ENCODE data around the gene HSPE1. TPM values are rescaled to one million over a fixed set of nuclear protein-coding genes. Genes with fewer than 3 reads are reported as not detected.

Gene HSPE1
- total and polyA plus RNA-seq, 8 donors = 27.4 to 218 (median 114) TPM

DNA sequence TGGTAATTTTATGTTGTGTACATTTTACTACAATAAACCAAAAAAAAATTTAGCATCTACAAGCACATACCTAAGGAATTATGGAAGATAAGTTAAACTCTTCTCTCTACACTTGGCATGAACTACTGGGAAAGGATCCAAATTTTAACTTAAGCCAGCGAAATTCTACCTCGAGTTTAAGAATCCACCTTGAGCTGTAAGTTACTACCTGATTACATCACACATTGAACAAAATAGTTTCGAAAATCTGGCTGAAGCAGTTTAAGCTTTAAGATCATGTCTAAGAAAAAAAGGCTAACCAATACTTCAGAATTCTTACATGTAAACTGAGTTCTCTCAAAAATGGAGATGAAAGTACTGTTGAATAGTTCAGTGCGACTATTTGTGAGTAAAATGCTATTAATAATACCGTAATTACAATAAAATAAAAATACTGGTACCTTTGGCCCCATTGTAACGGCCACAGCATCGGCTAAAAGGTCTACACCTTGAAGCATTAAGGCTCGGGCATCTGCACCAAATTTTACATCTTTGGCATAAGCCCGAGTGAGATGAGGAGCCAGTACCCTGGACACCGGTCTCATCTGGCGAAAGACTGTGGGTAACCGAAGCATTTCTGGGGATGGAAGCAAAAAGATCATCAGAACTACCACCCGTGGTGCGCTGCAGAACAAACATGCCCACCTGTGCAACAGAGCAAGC, 1.8 kb upstream of the HSPE1 start:
- Histone ChIP-seq H3K27ac (peak overlapping the region; percentile 94 to 100 (median 98)), H3K27me3 (no peaks in the 10 kb centered on the region), H3K36me3 (peaks cover 34 to 55% (median 45%) of the 10 kb centered on the region in 4 donors), H3K4me3 (peak overlapping the region; percentile 66 to 90 (median 81)), H3K9me3 (no peaks in the 10 kb centered on the region), H3K4me1 (peaks cover 39 to 64% (median 50%) of the 10 kb centered on the region in 4 donors)
- no peak for TF ChIP-seq POLR2A (IDR thresholded peaks at IDR 0.05)
- no peak for TF ChIP-seq POLR2AphosphoS5 (IDR thresholded peaks at IDR 0.05)
- TF ChIP-seq, protein P1, sequence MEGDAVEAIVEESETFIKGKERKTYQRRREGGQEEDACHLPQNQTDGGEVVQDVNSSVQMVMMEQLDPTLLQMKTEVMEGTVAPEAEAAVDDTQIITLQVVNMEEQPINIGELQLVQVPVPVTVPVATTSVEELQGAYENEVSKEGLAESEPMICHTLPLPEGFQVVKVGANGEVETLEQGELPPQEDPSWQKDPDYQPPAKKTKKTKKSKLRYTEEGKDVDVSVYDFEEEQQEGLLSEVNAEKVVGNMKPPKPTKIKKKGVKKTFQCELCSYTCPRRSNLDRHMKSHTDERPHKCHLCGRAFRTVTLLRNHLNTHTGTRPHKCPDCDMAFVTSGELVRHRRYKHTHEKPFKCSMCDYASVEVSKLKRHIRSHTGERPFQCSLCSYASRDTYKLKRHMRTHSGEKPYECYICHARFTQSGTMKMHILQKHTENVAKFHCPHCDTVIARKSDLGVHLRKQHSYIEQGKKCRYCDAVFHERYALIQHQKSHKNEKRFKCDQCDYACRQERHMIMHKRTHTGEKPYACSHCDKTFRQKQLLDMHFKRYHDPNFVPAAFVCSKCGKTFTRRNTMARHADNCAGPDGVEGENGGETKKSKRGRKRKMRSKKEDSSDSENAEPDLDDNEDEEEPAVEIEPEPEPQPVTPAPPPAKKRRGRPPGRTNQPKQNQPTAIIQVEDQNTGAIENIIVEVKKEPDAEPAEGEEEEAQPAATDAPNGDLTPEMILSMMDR (IDR thresholded peaks at IDR 0.05) = no peak
- TF ChIP-seq EP300 (IDR thresholded peaks at IDR 0.05) = no peak
- intact Hi-C loops (cut with DNase I; ENCODE audit: low total_unique reads) = no loop called here
- 5 to 9% (median 7%) methylated on average over 14 of the region's 14 CpGs for WGBS, 5 donors
- DNase-seq = peak in 1 of 2 donors; percentile 16

DNA sequence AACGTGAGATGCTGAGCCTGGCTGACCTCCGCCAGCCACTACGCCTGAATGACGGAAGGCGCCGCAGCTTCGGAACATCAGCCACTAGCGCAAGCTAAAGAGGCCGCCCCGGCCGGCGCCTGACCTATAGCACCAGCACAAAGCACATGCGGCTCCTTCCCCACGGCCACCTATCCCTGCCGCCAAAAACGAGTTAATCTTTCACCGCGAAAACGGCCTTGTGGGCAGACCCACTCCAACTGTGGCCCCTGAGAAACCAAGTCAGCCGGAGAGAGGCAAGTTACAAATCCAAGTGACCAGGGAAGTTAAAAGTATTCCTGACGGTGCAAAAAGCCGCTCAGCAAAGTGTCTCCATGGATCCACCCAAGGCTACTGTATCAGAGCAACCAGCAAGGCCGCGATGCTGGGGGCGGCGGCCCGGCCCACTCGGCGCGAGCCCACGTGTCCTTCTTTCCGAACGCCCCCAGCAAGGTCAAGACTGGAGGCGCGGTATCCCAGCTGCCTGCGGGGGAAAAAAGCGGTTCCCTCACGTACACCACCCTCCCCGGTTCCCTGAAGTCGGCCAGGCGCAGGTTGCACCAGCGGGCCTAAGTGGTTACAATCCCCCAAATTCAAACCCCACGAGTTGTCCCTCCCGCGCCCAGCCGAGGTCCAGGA, 1.1 kb upstream of the HSPE1 start:
- Histone ChIP-seq H3K27me3 (no peaks in the 10 kb centered on the region), H3K4me3 (peak overlapping the region; percentile 66 to 90 (median 81)), H3K27ac (peak overlapping the region; percentile 94 to 100 (median 98)), H3K9me3 (no peaks in the 10 kb centered on the region), H3K36me3 (peaks cover 30 to 55% (median 45%) of the 10 kb centered on the region in 4 donors), H3K4me1 (peaks cover 39 to 64% (median 50%) of the 10 kb centered on the region in 4 donors)
- intact Hi-C loops (cut with DNase I; ENCODE audit: low total_unique reads) = no loop called here
- 0% methylated on average over 17 to 46 of the region's 46 CpGs for WGBS, 5 donors
- peak; percentile 75 to 88 for DNase-seq
- TF ChIP-seq EP300 (IDR thresholded peaks at IDR 0.05) (no peak), POLR2AphosphoS5 (IDR thresholded peaks at IDR 0.05) (peak; percentile 21 to 51 (median 39))

DNA sequence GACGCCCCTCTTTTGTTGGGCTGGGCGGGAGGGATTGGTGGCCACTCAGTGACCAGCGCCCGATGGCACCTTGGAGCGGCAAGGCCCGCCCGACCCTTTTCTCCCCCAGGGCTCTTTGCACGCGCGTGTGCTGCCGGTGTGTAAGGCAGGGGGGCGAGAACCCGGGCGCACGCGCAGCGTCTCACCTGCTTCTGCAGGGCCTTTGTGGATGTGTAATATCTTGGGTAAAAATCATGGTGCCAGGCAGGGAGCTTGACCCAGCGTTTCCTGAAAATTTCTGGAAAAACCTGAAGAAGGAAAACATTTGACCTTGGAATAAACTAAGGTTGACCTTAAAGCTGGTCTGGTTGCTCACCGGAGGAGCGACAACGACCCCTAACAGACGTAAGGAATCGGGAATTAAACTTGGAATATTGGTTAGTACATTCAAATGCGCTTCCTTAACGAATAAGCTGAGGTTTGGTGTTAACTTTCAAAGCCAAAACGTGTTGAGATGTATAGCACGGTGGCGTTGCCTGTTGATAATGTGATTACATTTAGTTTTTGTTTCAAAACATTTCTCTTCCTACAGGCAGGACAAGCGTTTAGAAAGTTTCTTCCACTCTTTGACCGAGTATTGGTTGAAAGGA, 438 bp downstream of the HSPE1 start:
- WGBS, 5 donors = 0 to 1% (median 0%) methylated on average over 23 to 30 of the region's 30 CpGs
- peaks cover 36 to 58% (median 47%) of the 10 kb centered on the region in 4 donors for H3K4me1 ChIP-seq
- intact Hi-C loops (cut with DNase I; ENCODE audit: low total_unique reads) = no loop called here
- peak overlapping the region; percentile 66 to 90 (median 81) for H3K4me3 ChIP-seq
- H3K9me3 ChIP-seq = no peaks in the 10 kb centered on the region
- H3K27me3 ChIP-seq = no peaks in the 10 kb centered on the region
- no peak for DNase-seq
- TF ChIP-seq, protein P1 (IDR thresholded peaks at IDR 0.05) = no peak
- no peak for TF ChIP-seq POLR2A (IDR thresholded peaks at IDR 0.05)
- TF ChIP-seq EP300 (IDR thresholded peaks at IDR 0.05) = no peak
- no peak for TF ChIP-seq POLR2AphosphoS5 (IDR thresholded peaks at IDR 0.05)
- H3K36me3 ChIP-seq = peaks cover 17 to 53% (median 42%) of the 10 kb centered on the region in 4 donors
- H3K27ac ChIP-seq = peak overlapping the region; percentile 94 to 100 (median 98)

DNA sequence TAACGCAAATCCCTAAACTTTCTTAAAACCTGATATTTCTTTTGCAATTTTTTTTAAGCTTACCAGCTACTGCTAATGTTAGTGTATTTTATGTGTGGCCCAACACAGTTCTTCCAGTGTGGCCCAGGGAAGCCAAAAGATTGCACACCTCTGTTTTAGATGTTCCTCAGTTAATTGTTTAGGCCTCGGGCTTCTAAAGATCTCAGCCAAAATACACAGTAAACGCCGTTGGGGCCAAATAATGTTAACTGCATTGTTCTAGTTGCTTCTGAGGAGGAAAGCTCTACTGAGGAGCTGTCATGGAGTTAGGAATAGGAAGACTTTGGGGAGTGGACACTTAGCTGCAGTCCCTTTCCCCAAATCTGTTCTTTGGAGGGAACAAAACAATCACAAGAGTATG, 2.0 kb downstream of the HSPE1 start:
- WGBS, 5 donors = 23 to 49% (median 32%) methylated on average over 4 of the region's 4 CpGs
- Histone ChIP-seq H3K4me1 (peaks cover 24 to 43% (median 34%) of the 10 kb centered on the region in 4 donors), H3K27ac (peak overlapping the region; percentile 29 to 100 (median 98)), H3K9me3 (no peaks in the 10 kb centered on the region), H3K36me3 (peaks cover 3 to 37% (median 26%) of the 10 kb centered on the region in 4 donors), H3K27me3 (no peaks in the 10 kb centered on the region), H3K4me3 (peak overlapping the region in 2 of 4 donors; percentile 78 to 90)
- intact Hi-C loops (cut with DNase I; ENCODE audit: low total_unique reads) = no loop called here
- no peak for DNase-seq
- TF ChIP-seq POLR2A (IDR thresholded peaks at IDR 0.05) = no peak
- no peak for TF ChIP-seq EP300 (IDR thresholded peaks at IDR 0.05)
- TF ChIP-seq POLR2AphosphoS5 (IDR thresholded peaks at IDR 0.05) = no peak
- TF ChIP-seq, protein P1 (IDR thresholded peaks at IDR 0.05) = no peak

Data from stomach (tissue), 9 donors.